SIG-M5 (cell line): ENCODE measurements around the gene TBC1D7.
"Not testable (repeated sequence)": the region's sequence is repeated elsewhere in the genome, so short reads cannot be mapped to it uniquely, and the experiment has no call there.

Experiments
- DNase-seq: peaks from one replicate; lab custom pipeline; 2025; lab: John Stamatoyannopoulos, UW

The TBC1D7 gene

GRCh38 chr6:13355999-13356785 is 27.9 kb upstream of the TBC1D7 start:
- no peak for DNase-seq

- DNase-seq: no peak
Observed at GRCh38 chr6:13355043-13355945, 27.0 kb upstream of the TBC1D7 start.

GRCh38 chr6:13354331-13355042 is 26.1 kb upstream of the TBC1D7 start:
- peak; percentile 25 for DNase-seq

GRCh38 chr6:13352165-13352564 is 23.8 kb upstream of the TBC1D7 start:
- DNase-seq: no peak

GRCh38 chr6:13351271-13351670 is 22.9 kb upstream of the TBC1D7 start:
- DNase-seq: no peak

- no peak for DNase-seq
Observed at GRCh38 chr6:13349811-13350506, 21.6 kb upstream of the TBC1D7 start.

- no peak for DNase-seq
Observed at GRCh38 chr6:13348334-13349113, 20.2 kb upstream of the TBC1D7 start.

GRCh38 chr6:13346245-13346644 is 17.9 kb upstream of the TBC1D7 start:
- DNase-seq: no peak

- DNase-seq: no peak
Observed at GRCh38 chr6:13342414-13343019, 14.2 kb upstream of the TBC1D7 start.

- no peak for DNase-seq
Observed at GRCh38 chr6:13339863-13340630, 11.7 kb upstream of the TBC1D7 start.

GRCh38 chr6:13338038-13338437 is 9.7 kb upstream of the TBC1D7 start:
- peak; percentile 79 for DNase-seq

GRCh38 chr6:13336553-13336952 is 8.2 kb upstream of the TBC1D7 start:
- no peak for DNase-seq

- no peak for DNase-seq
Observed at GRCh38 chr6:13334953-13335352, 6.6 kb upstream of the TBC1D7 start.

- no peak for DNase-seq
Observed at GRCh38 chr6:13332349-13332706, 4.0 kb upstream of the TBC1D7 start.

GRCh38 chr6:13331516-13332348 is 3.4 kb upstream of the TBC1D7 start:
- no peak for DNase-seq

GRCh38 chr6:13328875-13329183 is 492 bp upstream of the TBC1D7 start:
- no peak for DNase-seq

- no peak for DNase-seq
Observed at GRCh38 chr6:13327691-13328075, 654 bp downstream of the TBC1D7 start.

- DNase-seq: not testable (repeated sequence)
Observed at GRCh38 chr6:13326031-13326586, 2.2 kb downstream of the TBC1D7 start.
